GM12864 (cell line): ENCODE results near the gene RBM43.
"Not testable (repeated sequence)": the region's sequence is repeated elsewhere in the genome, so short reads cannot be mapped to it uniquely, and the experiment has no call there.

Experiments
- DNase-seq: peaks from one replicate; pipeline ENCODE4 v3.0.0-alpha.2; 2011; ENCODE audit warnings: low read depth
- H3K4me3 ChIP-seq: 2 replicates; pipeline ENCODE4 v1.5.1; 2011; ENCODE audit warnings: mild to moderate bottlenecking, low read depth, low read length, control low read depth
- TF ChIP-seq, protein P1 (sequence below): IDR thresholded peaks from 2 replicates; pipeline ENCODE4 v1.5.1; 2011; ENCODE audit warnings: low read depth, mild to moderate bottlenecking, moderate library complexity, low read length, control low read depth, inconsistent platforms; ENCODE audit errors: missing control alignments

The RBM43 gene

GRCh38 chr2:151240433-151240832 is 21.2 kb downstream of the RBM43 start:
- H3K4me3 ChIP-seq: no peak overlapping the region
- no peak for DNase-seq
- TF ChIP-seq, protein P1, sequence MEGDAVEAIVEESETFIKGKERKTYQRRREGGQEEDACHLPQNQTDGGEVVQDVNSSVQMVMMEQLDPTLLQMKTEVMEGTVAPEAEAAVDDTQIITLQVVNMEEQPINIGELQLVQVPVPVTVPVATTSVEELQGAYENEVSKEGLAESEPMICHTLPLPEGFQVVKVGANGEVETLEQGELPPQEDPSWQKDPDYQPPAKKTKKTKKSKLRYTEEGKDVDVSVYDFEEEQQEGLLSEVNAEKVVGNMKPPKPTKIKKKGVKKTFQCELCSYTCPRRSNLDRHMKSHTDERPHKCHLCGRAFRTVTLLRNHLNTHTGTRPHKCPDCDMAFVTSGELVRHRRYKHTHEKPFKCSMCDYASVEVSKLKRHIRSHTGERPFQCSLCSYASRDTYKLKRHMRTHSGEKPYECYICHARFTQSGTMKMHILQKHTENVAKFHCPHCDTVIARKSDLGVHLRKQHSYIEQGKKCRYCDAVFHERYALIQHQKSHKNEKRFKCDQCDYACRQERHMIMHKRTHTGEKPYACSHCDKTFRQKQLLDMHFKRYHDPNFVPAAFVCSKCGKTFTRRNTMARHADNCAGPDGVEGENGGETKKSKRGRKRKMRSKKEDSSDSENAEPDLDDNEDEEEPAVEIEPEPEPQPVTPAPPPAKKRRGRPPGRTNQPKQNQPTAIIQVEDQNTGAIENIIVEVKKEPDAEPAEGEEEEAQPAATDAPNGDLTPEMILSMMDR: no peak

DNA sequence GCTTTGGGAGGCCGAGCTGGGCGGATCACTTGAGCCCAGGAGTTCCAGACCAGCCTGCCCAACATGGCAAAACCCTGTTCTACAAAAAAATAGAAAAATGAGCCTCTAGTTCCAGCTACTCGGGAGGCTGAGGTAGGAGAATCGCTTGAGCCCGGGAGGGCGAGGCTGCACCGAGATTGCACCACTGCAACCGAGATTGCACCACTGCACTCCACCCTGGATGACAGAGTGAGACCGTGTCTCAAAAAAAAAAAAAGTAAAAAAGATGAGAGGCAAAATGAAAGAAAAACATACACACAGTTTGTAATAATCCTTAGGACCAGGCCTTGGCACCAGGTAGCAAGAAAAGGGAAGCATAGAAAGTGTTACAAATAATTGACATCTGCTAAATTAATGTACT is 22.0 kb downstream of the RBM43 start:
- no peak for DNase-seq
- TF ChIP-seq, protein P1: no peak
- H3K4me3 ChIP-seq: no peak overlapping the region

GRCh38 chr2:151238527-151239487 is 22.9 kb downstream of the RBM43 start:
- peak; percentile 29 for DNase-seq
- H3K4me3 ChIP-seq: no peak overlapping the region
- TF ChIP-seq, protein P1: peak; percentile 69

- no peak for DNase-seq
- TF ChIP-seq, protein P1: no peak
- H3K4me3 ChIP-seq: no peak overlapping the region
These were observed 24.1 kb downstream of the RBM43 start for GRCh38 chr2:151237422-151238025.

DNA sequence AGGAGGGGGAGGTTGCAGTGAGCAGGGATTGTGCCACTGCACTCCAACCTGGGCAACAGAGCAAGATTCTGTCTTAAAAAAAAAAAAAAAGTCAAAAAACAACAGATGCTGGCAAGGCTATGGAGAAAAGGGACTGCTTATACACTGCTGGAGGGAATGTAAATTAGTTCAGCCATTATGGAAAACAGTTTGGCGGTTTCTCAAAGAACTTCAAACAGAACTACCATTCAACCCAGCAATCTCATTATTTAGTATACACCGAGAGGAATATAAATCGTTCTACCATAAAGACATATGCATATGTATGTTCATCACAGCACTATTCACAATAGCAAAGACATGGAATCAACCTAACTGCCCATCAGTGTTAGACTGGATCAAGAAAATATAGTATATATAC is 27.9 kb downstream of the RBM43 start:
- not testable (repeated sequence) for DNase-seq, H3K4me3 ChIP-seq

- H3K4me3 ChIP-seq, DNase-seq: not testable (repeated sequence)
These were observed 28.4 kb downstream of the RBM43 start for GRCh38 chr2:151233288-151233687.

DNA sequence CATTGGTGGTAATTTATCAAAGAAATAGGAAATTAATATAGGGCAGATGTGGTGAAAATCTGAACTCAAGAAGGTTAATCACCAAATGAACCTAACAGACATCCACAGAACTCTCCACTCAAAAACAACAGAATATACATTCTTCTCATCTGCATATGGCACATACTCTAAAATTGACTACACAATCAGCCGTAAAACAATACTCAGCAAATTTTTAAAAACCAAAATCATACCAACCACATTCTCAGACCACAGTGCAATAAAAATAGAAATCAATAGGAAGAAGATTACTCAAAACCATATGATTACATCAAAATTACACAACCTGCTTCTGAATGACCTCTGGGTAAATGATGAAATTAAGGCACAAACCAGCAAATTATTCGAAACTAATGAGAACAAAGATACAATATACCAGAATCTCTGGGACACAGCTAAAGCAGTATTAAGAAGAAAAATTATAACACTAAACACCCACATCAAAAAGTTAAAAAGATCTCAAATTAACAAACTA is 31.0 kb downstream of the RBM43 start:
- no peak overlapping the region for H3K4me3 ChIP-seq
- TF ChIP-seq, protein P1: no peak
- no peak for DNase-seq
